Right lobe of liver (tissue), 6 donors: ENCODE measurements around the gene AK5. TPM values are rescaled to one million over a fixed set of nuclear protein-coding genes. Genes with fewer than 3 reads are reported as not detected.
"Not testable (repeated sequence)": the region's sequence is repeated elsewhere in the genome, so short reads cannot be mapped to it uniquely, and the experiment has no call there.

Experiments used
- ATAC-seq, 4 donors: fragments of 200-7000 bp; cut with Tn5 transposase; one replicate each; pipeline ENCODE4 v1.9.1; 2020; ENCODE audit warnings: mild to moderate bottlenecking in 4 of 4, moderate library complexity in 4 of 4
- DNase-seq, 3 donors: peaks; one replicate each; pipeline ENCODE4 v3.0.0-alpha.2; 2020
- H3K27ac ChIP-seq, 3 donors: fragments of 200-600 bp; one replicate each; pipeline ENCODE4 v1.8.0; 2022
- H3K27me3 ChIP-seq, 2 donors: fragments of 200-600 bp; one replicate each; pipeline ENCODE4 v1.8.0; 2022
- H3K36me3 ChIP-seq, 4 donors: fragments of 200-600 bp; sonication (generic) in 1 of 4; one replicate each; pipeline versions ENCODE4 v1.5.1 to v1.8.0; 2017 to 2022; ENCODE audit warnings: control low read depth in 1 of 4
- H3K4me1 ChIP-seq, 4 donors: fragments of 200-600 bp; sonication (generic) in 1 of 4; one replicate each; pipeline versions ENCODE4 v1.5.1 to v1.8.0; 2017 to 2022; ENCODE audit warnings: control low read depth in 1 of 4
- H3K4me3 ChIP-seq, 3 donors: fragments of 200-600 bp; one replicate each; pipeline ENCODE4 v1.8.0; 2022
- H3K9me3 ChIP-seq, 4 donors: fragments of 200-600 bp; sonication (generic) in 1 of 4; one replicate each; pipeline versions ENCODE4 v1.5.1 to v1.8.0; 2017 to 2022; ENCODE audit warnings: control low read depth in 1 of 4
- POLR2A ChIP-seq: fragments of 450-650 bp; IDR thresholded peaks from one replicate; pipeline ENCODE4 v1.6.1; 2017; ENCODE audit warnings: antibody characterized with exemption, mild to moderate bottlenecking
- WGBS: methylation state at CpG from one replicate; pipeline ENCODE4 v1.1.6; 2018; ENCODE audit warnings: low coverage, low lambda C conversion rate; ENCODE audit not compliant: insufficient coverage; ENCODE audit errors: missing lambda C conversion rate; 5-methylcytosine and 5-hydroxymethylcytosine counted together
- intact Hi-C, 2 donors: fragments of 100-400 bp; cut with DNase I; formaldehyde crosslinking; loops; one replicate each; pipeline versions ENCODE4 v1.11.2 to v1.14.1; 2022
- total RNA-seq, 6 experiments: library from RNA; depleted of rRNA in 2 of 6; stranded (reverse); fragments of >200 nt in 2 of 6; fragmentation: NEBNext Ultra II Directional in 3 of 6; extraction: Animal tissue kit (Norgen Biotek cat#: 25700) in 3 of 6; gene quantifications; one replicate each; pipeline versions ENCODE4 v1.1.0 to v1.2.4, GENCODE V29; 2016 to 2023
- TF ChIP-seq, protein P1 (sequence below), 4 donors: fragments of 200-600 bp in 3 of 4; fragments of 450-650 bp in 1 of 4; IDR thresholded peaks; one replicate each; pipeline versions ENCODE4 v1.5.1 to v1.8.0; 2016 to 2022; ENCODE audit warnings: antibody characterized with exemption in 4 of 4, mild to moderate bottlenecking in 2 of 4
- donor health status: DM: no; HTN: yes; CAD: no.
- donor health status: DM: no; HTN: no; CAD: no.
- donor health status: DM: no; HTN: no; CAD: no.
- donor health status: DM: no; HTN: yes; CAD: no.
- donor health status: DM: no; HTN: yes; CAD: no.

Gene AK5
- total RNA-seq, 6 experiments from 2014 or later = 0.47 to 0.53 TPM; not detected in 4

DNA sequence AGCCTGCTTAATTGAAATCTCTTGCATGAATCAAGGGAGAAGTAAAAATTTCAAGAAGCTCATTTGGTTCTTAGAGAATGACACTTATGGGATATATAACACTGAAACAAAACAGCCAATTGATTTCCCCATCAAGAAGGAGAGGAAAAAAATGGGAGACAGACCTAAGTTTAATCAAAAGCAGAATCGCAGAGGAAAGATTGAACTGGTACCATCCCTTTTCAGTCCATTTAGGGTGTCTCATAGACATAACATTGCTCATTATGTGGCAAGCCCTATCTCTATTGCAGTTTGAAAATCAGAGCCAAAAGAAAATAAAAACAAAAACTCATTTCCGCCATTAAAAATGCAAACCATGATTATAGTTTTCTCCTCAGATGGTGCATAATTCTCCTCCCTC, 119.6 kb downstream of the AK5 start:
- intact Hi-C loops = no loop called here
- no peaks in the 10 kb centered on the region for H3K36me3 ChIP-seq
- no peaks in the 10 kb centered on the region for H3K27me3 ChIP-seq
- TF ChIP-seq POLR2A = no peak
- TF ChIP-seq, protein P1, sequence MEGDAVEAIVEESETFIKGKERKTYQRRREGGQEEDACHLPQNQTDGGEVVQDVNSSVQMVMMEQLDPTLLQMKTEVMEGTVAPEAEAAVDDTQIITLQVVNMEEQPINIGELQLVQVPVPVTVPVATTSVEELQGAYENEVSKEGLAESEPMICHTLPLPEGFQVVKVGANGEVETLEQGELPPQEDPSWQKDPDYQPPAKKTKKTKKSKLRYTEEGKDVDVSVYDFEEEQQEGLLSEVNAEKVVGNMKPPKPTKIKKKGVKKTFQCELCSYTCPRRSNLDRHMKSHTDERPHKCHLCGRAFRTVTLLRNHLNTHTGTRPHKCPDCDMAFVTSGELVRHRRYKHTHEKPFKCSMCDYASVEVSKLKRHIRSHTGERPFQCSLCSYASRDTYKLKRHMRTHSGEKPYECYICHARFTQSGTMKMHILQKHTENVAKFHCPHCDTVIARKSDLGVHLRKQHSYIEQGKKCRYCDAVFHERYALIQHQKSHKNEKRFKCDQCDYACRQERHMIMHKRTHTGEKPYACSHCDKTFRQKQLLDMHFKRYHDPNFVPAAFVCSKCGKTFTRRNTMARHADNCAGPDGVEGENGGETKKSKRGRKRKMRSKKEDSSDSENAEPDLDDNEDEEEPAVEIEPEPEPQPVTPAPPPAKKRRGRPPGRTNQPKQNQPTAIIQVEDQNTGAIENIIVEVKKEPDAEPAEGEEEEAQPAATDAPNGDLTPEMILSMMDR (IDR thresholded peaks at IDR 0.05) = no peak
- ATAC-seq = no peak
- no peak overlapping the region for H3K4me3 ChIP-seq
- no peak overlapping the region for H3K27ac ChIP-seq
- WGBS = 83% methylated on average over 2 of the region's 2 CpGs
- H3K9me3 ChIP-seq = no peaks in the 10 kb centered on the region
- H3K4me1 ChIP-seq = no peaks in the 10 kb centered on the region
- DNase-seq = no peak

DNA sequence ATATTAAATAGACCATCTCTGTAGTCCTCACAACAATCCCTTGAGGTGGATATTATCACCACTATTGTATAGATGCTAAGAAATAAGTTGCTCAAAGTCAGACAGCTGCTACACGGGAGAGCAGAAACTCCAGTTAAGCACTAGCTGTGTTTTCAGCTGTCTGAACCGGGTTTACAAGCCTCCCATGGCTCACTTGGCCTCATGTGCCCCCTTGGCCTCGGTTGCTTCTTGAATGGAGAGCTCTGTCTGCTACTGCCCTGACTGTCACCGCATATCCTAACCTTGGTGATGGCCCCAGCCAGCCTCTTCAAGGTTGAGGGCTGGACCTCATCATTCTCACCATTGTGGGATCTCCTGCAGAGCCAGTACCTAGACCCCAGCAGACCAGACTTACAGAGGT, 123.4 kb downstream of the AK5 start:
- 53% methylated on average over 3 of the region's 4 CpGs for WGBS
- ATAC-seq = no peak
- Histone ChIP-seq H3K27ac (no peak overlapping the region), H3K4me3 (no peak overlapping the region), H3K9me3 (no peaks in the 10 kb centered on the region), H3K4me1 (no peaks in the 10 kb centered on the region), H3K27me3 (no peaks in the 10 kb centered on the region), H3K36me3 (no peaks in the 10 kb centered on the region)
- intact Hi-C loops = no loop called here
- TF ChIP-seq, protein P1 (IDR thresholded peaks at IDR 0.05) = no peak
- TF ChIP-seq POLR2A = no peak
- no peak for DNase-seq

DNA sequence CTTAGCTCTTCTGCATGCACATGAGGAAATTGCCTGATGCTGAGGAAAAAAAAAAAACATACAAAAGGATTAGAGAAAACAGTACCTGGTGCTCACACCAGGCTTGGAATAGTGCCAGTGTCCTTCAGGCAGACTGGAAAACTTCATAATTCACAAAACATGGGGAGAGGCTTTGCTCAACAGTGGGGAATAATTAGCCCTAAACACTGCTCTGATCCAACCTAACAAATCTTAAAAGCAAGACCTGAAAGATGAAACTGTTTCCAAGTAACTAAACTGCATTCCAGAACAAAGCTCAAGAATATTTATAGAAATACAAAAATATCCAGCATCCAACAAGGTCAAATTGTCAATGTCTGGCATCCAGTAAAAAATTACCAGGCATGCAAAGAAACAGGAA, 124.8 kb downstream of the AK5 start:
- Histone ChIP-seq H3K27me3 (no peaks in the 10 kb centered on the region), H3K36me3 (no peaks in the 10 kb centered on the region), H3K9me3 (no peaks in the 10 kb centered on the region), H3K4me1 (no peaks in the 10 kb centered on the region), H3K4me3 (no peak overlapping the region), H3K27ac (no peak overlapping the region)
- DNase-seq (no peak), ATAC-seq (no peak)
- TF ChIP-seq POLR2A = no peak
- TF ChIP-seq, protein P1 (IDR thresholded peaks at IDR 0.05) = no peak
- intact Hi-C loops = no loop called here

DNA sequence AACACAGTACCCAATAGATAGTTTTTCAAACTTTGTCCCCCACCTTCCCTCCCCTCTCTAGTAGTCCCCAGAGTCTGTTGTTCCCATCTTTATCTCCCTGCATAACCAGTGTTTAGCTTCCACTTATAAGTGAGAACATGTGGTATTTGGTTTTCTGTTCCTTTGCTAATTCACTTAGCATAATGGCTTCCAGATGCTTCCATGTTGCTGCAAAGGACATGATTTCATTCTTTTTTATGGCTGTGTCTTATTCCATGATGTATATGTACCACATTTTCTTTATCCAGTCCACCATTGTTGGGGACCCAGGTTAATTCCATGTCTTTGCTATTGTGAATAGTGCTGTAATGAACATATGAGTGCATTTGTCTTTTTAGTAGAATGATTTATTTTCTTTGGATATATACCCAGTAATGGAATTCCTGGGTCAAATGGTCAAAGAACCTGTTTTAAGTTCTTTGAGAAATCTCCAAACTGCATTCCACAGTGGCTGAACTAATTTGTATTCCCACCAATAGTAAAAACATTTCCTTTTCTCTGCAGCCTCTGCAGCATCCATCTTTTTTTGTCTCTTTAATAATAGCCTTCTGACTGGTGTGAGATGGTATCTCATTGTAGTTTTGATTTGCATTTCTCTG, 126.0 kb downstream of the AK5 start:
- ATAC-seq = no peak
- Histone ChIP-seq H3K4me3 (no peak overlapping the region), H3K36me3 (no peaks in the 10 kb centered on the region), H3K27me3 (no peaks in the 10 kb centered on the region), H3K4me1 (no peaks in the 10 kb centered on the region), H3K9me3 (no peaks in the 10 kb centered on the region), H3K27ac (no peak overlapping the region)
- intact Hi-C loops = no loop called here
- TF ChIP-seq, protein P1 (IDR thresholded peaks at IDR 0.05) = no peak
- TF ChIP-seq POLR2A = no peak
- DNase-seq = no peak

DNA sequence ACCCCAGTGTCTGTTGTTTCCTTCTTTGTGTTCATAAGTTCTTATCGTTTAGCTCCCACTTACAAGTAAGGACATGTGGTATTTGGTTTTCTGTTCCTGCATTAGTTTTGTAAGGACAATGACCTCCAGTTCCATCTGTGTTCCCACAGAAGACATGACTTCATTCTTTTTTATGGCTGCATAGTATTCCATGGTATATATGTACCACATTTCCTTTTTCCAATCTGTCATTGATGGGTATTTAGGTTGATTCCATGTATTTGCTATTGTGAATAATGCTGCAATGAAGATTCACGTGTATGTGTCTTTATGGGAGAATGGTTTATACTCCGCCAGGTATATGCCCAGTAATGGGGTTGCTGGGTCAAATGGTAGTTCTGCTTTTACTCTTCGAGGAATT, 127.1 kb downstream of the AK5 start:
- intact Hi-C loops, H3K27ac ChIP-seq, H3K4me1 ChIP-seq, H3K4me3 ChIP-seq, H3K9me3 ChIP-seq, ATAC-seq, H3K27me3 ChIP-seq, H3K36me3 ChIP-seq, DNase-seq: not testable (repeated sequence)
- WGBS = 77% methylated on average over 4 of the region's 4 CpGs
